ENCODE measurements around the gene PKP1. TPM values are rescaled to one million over a fixed set of nuclear protein-coding genes. Genes with fewer than 3 reads are reported as not detected.

Gene PKP1
- total RNA-seq, 6 experiments from 2014 or later, result not detected

DNA sequence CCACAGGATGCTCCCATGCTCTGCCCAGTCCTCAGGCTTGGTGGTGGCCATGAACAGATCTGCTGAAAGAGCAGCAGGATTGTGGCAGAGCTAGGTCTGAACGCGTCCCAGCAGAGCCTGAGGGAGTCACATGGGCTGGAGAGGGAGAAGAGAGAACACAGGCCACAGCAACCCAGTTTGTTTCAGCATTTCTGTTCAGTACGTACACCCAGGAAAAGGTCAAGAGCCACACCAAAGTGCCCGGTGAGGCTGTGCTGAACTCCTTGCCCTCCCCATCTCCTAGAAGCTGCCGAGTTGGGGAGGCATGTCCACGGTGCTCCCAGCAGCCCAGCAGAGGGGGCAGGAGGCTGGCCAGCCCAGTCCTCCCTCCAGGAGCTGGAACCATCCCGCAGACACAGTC lies 5.5 kb downstream of the PKP1 start:
- TF ChIP-seq, protein P1, sequence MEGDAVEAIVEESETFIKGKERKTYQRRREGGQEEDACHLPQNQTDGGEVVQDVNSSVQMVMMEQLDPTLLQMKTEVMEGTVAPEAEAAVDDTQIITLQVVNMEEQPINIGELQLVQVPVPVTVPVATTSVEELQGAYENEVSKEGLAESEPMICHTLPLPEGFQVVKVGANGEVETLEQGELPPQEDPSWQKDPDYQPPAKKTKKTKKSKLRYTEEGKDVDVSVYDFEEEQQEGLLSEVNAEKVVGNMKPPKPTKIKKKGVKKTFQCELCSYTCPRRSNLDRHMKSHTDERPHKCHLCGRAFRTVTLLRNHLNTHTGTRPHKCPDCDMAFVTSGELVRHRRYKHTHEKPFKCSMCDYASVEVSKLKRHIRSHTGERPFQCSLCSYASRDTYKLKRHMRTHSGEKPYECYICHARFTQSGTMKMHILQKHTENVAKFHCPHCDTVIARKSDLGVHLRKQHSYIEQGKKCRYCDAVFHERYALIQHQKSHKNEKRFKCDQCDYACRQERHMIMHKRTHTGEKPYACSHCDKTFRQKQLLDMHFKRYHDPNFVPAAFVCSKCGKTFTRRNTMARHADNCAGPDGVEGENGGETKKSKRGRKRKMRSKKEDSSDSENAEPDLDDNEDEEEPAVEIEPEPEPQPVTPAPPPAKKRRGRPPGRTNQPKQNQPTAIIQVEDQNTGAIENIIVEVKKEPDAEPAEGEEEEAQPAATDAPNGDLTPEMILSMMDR (IDR thresholded peaks at IDR 0.05), result no peak
- DNase-seq, result no peak
- H3K9me3 Mint-ChIP-seq, result no peaks in the 10 kb centered on the region
- no peak overlapping the region for H3K27ac Mint-ChIP-seq
- no peak overlapping the region for H3K4me3 Mint-ChIP-seq
- H3K4me1 Mint-ChIP-seq (ENCODE audit: low read depth), result no peaks in the 10 kb centered on the region
- H3K36me3 Mint-ChIP-seq (ENCODE audit: low read depth), result no peaks in the 10 kb centered on the region
- peaks cover 68% of the 10 kb centered on the region for H3K27me3 Mint-ChIP-seq (ENCODE audit: insufficient read depth)

DNA sequence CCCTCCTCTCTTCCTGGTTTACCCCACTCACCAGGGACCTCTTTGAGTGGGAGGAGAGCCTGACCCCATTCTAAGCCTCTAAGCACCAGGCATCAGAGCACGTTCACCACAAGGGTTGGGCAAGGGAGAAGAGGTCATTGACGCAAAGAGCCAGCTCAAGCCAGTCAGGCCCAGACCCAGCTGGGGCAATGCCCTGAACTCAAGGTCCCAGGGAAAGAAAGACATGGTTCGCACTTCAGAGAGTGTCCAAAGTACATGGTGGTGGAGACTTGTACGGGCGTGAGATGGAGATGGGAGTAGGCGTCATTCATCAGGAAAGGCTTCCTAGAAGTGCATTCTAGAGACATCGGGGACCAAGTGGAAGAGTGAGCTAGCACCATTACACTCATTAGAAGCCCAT lies 7.2 kb downstream of the PKP1 start:
- H3K27me3 Mint-ChIP-seq (ENCODE audit: insufficient read depth), result peaks cover 71% of the 10 kb centered on the region
- TF ChIP-seq, protein P1 (IDR thresholded peaks at IDR 0.05), result no peak
- H3K36me3 Mint-ChIP-seq (ENCODE audit: low read depth), result no peaks in the 10 kb centered on the region
- no peak for DNase-seq
- H3K27ac Mint-ChIP-seq, result no peak overlapping the region
- no peaks in the 10 kb centered on the region for H3K9me3 Mint-ChIP-seq
- H3K4me1 Mint-ChIP-seq (ENCODE audit: low read depth), result peaks cover 5% of the 10 kb centered on the region
- H3K4me3 Mint-ChIP-seq, result no peak overlapping the region

DNA sequence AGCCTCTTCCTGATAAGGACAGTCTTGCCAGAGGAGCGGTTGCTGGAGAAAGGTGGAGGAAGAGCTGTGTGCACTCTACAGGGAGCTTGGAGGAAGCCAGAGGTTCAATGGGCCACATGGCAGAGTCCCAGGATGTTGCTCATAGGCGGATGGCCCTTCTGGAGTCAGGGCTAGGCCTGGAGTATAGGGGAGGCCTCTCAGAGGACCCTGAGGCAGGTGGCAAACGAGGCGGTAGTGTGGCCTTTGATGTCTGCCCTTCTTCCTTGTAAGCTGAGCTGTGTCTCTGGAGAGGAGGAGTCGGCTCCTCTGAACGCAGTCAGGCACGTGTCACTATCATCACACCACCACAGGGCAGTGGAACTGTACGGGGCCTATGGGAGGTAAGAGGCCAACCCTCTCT lies 8.6 kb downstream of the PKP1 start:
- H3K36me3 Mint-ChIP-seq (ENCODE audit: low read depth), result no peaks in the 10 kb centered on the region
- H3K9me3 Mint-ChIP-seq, result no peaks in the 10 kb centered on the region
- peaks cover 58% of the 10 kb centered on the region for H3K27me3 Mint-ChIP-seq (ENCODE audit: insufficient read depth)
- no peak overlapping the region for H3K4me3 Mint-ChIP-seq
- H3K4me1 Mint-ChIP-seq (ENCODE audit: low read depth), result peaks cover 16% of the 10 kb centered on the region
- no peak for DNase-seq
- H3K27ac Mint-ChIP-seq, result no peak overlapping the region
- TF ChIP-seq, protein P1 (IDR thresholded peaks at IDR 0.05), result no peak

DNA sequence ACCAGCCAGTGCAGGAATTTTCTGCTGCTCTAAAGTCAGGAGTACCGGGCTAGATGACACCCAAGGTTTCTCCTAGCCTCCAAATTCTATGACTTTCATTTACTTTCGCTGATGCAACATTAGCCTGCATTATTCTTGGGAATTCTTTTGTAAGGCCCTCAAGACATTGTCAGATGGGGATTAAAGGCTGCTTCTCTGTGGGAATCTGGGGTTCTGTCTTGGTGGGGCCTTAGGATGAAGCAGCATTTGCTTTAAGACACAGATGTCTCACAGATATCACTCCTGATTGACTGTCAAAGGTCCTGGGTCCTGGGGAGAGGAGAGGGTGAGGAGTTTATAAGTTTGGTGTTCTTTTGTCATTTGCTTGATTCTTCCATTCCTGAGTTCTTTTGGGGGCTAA lies 11.6 kb downstream of the PKP1 start:
- DNase-seq, result no peak
- Mint-ChIP-seq H3K4me3 (no peak overlapping the region), H3K4me1 (ENCODE audit: low read depth) (peaks cover 20% of the 10 kb centered on the region), H3K27ac (no peak overlapping the region), H3K36me3 (ENCODE audit: low read depth) (no peaks in the 10 kb centered on the region), H3K27me3 (ENCODE audit: insufficient read depth) (peaks cover 46% of the 10 kb centered on the region), H3K9me3 (no peaks in the 10 kb centered on the region)
- TF ChIP-seq, protein P1 (IDR thresholded peaks at IDR 0.05), result no peak

DNA sequence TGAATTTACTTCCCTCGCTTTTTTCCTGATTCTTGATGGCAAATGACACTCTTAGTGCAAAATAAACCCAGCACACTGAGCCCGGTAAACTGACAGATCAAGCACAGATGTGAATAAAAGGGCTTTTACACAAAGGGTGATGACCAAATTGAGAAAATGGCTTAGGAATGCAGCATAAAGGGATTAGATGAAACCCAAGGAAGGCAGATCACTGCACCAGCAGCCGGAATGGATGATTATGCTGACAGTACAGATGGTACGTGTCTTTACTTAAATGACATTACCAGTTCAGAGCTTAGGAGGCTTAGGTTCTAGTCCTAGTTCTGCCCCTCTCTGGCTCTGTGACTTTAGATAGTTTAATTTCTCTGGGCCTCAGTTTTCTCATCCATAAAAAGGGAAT lies 12.0 kb downstream of the PKP1 start:
- Mint-ChIP-seq H3K36me3 (ENCODE audit: low read depth) (no peaks in the 10 kb centered on the region), H3K27me3 (ENCODE audit: insufficient read depth) (peaks cover 41% of the 10 kb centered on the region), H3K9me3 (no peaks in the 10 kb centered on the region), H3K27ac (no peak overlapping the region), H3K4me1 (ENCODE audit: low read depth) (peaks cover 22% of the 10 kb centered on the region), H3K4me3 (no peak overlapping the region)
- TF ChIP-seq, protein P1 (IDR thresholded peaks at IDR 0.05), result no peak
- DNase-seq, result no peak

DNA sequence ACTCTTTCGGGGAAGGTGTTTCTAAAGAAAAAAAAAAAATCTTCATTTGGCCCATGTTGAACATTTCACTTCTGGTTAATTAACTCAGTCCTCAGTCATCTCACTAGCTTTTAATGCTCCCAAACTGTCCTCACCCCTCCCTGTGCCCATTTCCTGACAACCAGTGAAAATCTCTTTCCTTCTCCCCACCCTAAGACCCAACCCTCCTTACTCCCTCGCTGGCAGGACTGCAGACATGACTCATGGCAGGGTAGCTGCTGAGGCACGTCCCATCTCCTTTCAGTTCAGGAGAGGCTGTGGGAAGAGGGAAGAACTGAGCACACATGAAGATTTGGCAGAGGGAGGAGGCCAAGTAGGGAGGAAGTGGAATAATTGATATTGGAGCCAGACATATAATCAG lies 12.6 kb downstream of the PKP1 start:
- Mint-ChIP-seq H3K36me3 (ENCODE audit: low read depth) (no peaks in the 10 kb centered on the region), H3K4me3 (no peak overlapping the region), H3K4me1 (ENCODE audit: low read depth) (peaks cover 22% of the 10 kb centered on the region), H3K27ac (no peak overlapping the region), H3K27me3 (ENCODE audit: insufficient read depth) (peaks cover 37% of the 10 kb centered on the region), H3K9me3 (no peaks in the 10 kb centered on the region)
- peak; percentile 50 for DNase-seq
- TF ChIP-seq, protein P1 (IDR thresholded peaks at IDR 0.05), result no peak

All from HFFc6 (cell line).